Activated gamma-delta T cell treated with Interleukin-2 at 50 U/mL for 16 hours (primary cell): ENCODE measurements around the gene ALG2.
A peak's percentile ranks its signal among the peaks of the same experiment; 100 is the strongest.
"Not testable (repeated sequence)": the region's sequence is repeated elsewhere in the genome, so short reads cannot be mapped to it uniquely, and the experiment has no call there.

Experiments used
- DNase-seq: peaks from one replicate; pipeline ENCODE4 v3.0.0-alpha.2; 2020

ALG2 gene

DNA sequence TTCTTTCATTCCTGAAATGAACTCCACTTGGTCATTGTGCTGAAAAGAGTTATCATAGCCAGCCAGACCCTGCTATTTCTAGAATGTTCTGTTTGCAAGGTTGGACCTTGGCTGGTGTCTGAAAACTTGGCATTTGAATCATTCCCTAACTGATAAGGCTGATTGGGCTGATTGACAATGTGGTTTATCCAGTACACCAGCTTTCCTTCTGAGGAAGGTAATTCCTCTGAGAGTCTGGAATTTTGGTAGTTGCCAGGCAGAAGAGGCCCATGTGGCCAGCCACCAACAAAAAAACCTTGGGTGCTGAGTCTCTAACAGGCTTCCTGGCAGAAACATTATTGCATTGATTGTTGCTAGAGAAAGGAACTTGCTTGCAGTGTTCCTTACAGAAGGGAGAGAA, 15.6 kb upstream of the ALG2 start:
- no peak for DNase-seq

DNA sequence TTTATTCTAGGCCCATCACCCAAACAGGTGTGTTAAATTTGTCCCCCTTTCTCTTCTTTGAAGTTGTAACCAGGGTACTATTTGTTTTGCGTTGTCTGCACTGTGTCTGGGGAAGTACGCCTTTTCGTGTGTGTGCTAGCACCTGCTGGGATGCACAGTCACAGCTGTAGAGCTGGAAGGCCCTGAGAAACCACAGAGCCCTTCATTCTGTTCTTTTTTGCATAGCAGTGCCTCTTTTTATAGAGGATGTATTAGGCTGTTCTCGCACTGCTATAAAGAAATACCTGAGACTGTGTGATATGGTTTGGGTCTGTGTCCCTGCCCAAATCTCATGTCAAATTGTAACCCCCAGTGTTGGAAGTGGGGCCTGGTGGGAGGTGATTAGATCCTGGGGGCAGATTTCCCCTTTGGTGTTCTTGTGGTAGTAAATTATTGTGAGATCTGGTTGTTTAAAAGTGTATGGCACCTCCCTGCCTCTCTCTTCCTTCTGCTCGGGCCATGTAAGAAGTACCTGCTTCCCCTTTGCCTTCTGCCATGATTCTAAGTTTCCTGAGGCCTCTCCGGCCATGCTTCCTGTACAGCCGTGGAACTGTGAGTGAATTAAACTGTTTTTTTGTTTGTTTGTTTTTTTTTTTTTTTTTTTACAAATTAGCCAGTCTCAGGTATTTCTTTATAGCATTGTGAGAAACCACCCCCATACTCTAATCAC, 14.3 kb upstream of the ALG2 start:
- DNase-seq: no peak

DNA sequence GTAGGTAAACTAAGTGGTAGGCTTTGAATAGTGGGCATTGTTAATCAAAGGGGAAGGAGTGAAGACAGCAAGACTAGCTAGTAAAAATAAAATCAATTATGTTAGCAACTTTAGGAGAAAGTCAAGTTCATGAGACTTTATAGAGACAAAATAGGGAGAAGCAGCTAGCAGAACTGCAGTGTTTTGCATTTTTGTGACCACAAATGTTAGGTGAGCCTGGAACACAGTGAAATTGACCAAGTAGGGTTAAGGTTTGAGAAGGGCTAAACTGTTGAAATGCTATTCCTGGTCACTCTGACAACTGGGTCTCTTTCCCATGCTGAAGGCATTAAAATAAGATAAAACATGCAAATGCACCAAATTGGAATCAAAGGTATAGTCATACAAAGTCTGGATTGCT, 13.3 kb upstream of the ALG2 start:
- no peak for DNase-seq

DNA sequence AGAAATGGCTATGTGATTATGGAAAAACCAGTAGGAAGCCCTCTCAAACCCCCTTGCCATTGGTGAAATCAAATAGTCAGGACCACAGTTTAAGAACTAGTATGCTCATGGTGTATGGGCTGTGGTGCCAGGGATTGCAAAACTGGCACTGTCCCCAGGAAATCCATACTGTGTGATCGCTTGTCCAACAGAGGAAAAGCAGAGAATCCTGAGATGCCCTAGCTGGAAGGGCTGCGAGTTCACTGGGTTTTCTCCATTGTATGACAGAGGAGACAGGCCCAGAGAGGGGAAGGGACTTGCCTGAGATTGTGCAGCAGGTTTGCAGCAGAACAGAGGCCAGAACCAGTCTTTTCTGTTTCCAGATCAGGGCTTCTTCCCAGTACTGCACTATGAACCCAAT, 12.9 kb upstream of the ALG2 start:
- DNase-seq: no peak

DNA sequence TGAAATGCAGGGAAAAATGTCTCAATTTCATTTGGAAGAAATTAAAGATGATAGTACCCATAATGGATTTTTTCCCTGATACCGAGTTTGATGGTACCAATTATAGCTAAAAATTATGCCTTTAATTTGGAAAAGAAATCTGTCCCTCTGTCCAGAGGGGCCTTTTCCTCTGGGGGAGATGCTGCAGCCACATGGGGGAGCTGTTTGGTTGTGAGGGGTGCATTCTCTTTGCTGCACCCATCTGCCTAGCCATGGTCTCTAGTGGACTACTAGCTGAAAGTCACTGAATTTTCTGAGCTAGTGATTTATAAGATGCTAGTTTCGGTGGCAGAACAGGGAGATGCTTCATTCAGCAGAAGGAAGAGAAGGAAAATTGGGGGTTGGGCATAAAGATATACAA, 10.0 kb upstream of the ALG2 start:
- peak; percentile 25 for DNase-seq

DNA sequence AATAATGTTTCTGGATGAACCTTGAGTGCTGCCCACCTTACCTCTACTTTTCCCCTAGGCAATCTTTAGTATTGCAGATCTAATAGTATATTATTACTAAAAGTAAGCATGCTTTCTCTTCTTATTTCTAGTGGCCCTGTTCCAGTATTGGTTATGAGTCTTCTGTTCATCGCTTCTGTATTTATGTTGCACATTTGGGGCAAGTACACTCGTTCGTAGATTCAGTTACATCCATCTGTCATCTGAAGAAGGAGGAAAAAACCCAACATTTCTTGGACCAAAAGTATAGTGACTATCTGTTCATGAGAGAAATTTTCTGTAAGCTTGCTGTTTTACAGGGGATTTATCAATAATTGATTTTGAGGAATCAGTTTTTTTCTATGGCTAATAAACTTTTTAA, 8.5 kb upstream of the ALG2 start:
- DNase-seq: no peak

DNA sequence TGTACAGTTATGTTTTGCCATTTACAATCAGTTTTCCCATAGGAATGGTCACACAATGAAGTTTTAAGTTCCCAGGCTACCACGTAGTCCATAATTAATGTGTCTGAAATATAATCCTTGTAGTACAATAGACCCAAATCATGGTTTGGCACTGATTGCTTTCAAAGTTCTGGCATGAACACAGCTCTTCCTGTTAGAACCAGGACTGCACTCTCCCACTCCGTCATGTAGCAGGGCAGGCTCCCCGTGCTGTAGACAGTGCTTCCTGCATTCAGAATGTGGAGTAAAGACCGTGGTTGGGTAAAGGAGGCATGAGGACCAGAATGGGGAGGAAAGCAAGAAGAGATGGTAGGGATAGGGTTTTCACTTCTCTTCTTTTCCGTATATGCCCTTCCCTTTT, 4.3 kb upstream of the ALG2 start:
- no peak for DNase-seq

DNA sequence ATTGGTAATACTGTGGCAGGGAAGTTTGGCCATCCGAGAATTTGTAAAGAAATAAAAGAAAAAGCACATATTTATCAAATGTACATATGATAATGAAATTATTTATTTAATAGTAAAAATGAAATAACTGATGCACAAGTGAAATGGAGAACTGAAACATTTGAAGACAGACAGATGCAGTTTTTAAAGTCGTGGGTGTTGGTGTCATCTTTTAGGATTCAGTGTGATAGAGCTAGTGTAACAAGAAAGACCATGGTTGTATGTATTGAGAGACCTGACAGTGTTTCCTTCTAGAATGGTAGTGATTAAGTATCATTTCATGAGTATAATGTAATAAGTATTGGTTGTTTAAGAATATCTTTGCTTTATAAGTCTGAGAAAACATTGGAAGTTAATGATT, 2.7 kb upstream of the ALG2 start:
- DNase-seq: no peak

DNA sequence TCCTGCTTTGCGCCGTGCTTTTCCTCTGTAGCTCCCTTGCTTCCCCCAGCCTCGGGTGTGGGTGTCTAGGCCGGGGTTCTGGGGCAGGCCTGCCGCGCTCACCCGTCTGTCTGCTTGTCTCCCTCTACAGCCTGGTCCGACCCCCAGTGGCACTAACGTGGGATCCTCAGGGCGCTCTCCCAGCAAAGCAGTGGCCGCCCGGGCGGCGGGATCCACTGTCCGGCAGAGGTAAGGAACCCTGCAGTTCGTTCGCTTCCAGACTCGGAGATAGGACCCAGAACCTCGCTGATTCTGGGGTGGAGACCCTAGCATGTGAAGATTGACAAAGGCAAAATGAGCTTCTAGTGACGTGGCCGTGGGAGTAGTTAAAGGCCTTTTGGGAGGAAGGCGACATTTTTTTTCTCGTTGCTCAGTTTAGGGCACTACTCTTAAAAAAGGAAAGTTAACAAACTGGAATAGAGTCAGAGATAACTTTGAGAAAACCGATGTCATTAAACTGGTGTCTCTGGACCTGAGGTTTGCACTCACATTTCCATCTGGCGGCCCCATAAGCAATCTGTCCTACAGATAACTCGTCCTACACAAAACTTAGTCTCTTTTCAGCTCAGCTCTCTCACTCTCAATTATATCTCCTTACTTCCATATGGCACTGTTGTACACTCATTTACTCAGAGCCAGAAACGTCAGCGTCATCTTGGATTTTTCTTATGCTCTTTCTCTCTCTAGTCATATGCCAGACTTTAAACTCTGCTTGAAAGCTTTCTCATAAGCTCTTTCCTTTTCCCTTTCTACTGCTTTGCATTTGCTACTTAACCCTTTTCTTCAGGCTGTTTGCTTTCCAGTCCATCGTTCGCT, 901 bp upstream of the ALG2 start:
- DNase-seq: no peak

DNA sequence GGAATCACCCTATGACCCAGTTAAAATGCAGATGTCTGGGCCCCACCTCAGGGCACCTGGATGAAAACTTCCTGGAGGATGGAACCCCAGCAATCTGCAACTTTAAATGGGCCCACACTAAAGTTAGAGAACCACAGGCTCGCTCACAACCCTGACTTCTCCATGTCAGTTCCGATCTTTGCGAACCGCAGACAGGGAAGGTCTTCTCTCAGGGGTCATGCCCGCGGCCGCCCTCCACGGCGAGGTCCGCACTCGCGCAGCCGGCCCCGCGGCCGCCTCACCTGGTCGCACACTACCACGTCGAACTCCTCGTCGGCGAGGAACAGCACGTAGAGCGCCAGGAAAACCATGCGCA, 499 bp downstream of the ALG2 start:
- no peak for DNase-seq

DNA sequence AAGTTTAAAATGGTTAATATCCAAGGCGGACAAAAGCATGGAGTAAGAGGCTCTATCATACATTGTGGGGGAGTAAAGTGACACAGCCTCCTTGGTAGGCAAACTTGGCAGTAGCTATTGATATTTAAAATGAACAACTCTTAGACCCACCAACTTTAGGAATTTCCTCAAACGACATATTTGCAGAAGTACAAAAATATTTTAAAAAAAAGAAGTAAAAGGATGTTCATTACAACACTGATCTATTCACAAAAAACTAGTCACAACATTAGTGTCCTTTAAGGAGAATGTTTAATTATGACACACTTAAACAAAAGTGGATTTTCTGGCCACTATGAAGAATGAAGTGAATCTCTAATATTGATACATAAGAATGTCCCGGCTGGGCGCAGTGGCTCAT, 1.7 kb downstream of the ALG2 start:
- DNase-seq: no peak

DNA sequence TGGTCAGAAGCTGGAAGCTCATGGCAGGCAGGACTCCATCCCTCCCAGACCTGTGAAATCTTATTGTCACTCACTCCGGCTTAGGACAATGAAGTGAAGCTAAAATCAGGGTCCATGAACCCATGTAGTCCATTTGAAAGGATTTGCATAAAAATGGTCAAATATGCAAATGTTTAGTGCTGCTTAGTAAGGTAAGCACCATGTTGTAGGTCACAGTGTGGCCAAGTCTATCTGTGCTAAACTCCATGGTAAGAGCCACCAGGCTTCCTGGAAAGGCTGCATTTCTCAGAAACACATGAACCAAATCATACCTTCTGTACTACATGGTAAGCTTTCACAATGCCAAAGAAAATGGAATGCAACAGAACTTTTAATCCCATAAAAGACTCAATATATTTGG, 5.7 kb downstream of the ALG2 start:
- no peak for DNase-seq

DNA sequence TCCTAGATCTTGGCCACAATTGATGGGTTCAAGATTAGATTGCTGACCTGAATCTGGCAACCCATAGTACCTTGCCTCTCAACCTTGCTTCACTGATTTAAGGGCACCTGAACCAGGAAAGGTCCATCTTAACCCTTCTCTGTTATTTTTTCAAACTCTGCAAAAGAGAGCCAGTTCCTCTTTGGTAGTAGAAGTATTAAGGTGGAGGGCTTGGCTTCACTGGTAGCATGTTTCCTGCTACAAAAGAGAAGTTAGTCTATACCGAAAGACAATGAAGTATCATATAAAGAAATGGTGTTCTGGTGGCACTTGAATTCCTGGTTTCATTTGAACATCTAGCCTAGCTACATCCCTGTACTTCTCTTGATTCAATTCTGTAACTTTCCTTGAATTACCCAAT, 8.5 kb downstream of the ALG2 start:
- no peak for DNase-seq

DNA sequence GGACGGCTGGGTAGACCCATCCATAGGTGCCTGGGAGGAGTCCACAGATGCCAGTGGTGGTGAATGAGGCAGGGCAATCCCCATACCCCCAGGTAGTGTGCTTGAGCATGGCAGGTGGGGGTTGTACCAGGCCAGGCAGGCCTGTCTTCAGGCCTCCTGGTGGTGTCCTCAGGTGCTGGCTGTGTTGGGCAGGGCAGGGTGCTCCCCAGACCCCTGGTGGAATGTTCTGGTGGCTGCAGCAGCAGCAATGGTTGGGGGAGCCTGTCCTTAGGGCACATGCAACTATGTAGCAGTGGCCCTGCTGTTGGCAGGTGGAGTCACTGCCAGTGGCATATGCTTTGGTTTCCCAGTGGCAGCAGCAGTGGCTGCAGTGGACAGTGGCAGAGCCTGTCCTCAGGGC, 10.0 kb downstream of the ALG2 start:
- DNase-seq: no peak

DNA sequence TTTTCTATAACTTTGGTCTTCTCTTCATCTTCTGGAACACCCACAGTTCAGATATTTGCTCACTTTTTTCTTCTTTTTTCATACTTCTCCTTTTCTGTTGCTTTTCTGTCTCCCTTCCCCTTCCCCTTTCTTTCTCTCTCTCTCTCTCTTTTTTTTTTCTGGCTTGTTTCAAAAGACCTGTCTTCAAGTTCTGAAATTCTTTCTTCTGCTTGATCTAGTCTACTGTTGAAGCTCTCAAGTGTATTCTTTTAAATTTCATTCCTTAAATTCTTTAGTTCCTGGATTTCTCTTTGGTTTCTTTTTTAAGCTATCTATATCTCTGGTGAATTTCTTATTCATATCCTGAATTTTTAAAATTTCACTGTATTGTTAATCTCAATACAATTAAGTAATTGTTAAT, 11.2 kb downstream of the ALG2 start:
- no peak for DNase-seq

DNA sequence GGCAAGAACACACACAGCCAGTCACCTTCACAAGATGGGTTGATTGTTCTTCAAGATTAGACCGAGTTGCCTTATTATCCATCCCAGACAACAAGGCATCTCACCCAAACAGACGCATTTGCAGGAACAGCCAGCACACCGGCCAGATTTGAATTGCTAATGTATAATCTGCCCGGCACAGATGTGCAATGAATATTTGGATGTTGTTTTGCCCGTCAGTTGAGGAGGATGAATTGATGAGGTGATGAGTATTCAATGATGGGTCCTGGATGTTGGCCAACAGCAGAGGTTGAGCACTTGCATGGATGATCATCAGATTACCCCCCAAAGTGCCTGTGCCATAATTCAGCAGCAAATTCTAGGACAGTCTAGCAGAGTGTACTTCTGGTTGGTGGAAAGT, 20.1 kb downstream of the ALG2 start:
- no peak for DNase-seq

DNA sequence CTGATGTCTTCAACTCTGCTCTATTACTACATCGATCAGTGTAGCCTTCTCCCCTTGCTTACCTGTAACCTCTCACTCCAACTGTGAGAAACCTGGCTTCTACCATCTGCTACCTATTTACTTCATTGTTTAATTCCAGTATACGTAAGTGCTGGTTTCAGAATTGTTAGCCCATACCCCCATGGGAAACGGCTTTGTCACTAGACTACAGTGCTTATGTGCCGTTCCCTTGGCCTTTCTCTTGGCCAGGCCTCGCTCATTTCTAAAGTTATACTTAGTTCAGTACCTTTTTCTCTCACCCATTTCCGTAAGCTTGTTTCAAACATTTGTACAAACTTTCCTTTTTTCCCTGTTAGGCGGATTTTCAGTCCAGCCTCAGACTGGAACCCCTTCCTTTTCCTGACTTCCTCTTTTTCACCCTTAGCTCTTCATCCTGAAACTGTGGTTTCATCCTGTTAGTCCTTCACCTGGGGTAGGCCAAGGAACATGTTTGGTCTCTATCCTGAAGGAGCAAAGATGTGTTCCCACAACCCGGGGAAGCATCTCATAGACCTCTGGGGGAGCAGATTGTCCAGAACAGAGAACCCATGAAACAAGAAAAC, 21.7 kb downstream of the ALG2 start:
- DNase-seq: no peak

DNA sequence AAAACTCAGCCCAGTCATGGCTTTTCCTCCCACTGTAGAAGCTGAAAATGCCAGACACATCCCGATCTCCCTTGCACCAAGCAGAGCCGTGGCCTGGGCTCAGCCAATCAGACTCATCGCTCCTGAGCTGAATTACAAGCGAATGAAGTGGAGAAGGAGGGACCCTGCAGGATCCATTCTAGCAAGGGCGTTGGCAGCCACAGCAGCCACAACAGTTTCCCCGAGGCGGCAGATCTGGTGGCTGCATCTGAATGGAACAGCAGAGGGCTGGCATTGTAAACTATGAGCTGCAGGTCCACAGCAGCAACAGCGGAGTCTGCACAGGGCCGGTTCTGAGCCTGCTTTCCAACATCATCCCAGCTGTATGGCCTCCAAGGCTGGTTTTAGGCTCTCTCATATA, 23.8 kb downstream of the ALG2 start:
- DNase-seq: no peak

DNA sequence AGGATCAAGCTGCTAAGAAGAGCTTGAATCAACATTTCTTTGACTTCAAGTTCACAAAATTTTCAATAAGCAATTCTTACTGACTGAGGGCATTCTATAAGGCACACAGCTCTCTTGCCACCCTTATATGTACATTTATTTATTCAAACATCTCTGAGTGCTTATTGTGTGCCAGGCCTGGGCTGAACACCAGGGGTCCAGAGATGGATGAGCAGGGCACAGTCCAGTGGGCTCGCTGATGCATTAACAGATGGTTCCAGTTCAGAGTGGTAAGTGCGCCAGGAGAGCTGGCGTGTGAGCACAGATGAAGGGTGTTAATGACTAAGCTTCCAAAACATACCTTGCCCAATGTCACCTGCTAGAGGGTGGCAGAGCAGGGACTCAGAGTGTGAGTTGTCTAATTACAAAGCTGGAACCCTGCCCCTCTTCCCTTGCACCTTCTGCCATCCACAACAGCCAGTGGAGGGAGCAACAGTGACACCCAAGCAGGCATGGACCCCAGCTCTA, 24.6 kb downstream of the ALG2 start:
- no peak for DNase-seq

DNA sequence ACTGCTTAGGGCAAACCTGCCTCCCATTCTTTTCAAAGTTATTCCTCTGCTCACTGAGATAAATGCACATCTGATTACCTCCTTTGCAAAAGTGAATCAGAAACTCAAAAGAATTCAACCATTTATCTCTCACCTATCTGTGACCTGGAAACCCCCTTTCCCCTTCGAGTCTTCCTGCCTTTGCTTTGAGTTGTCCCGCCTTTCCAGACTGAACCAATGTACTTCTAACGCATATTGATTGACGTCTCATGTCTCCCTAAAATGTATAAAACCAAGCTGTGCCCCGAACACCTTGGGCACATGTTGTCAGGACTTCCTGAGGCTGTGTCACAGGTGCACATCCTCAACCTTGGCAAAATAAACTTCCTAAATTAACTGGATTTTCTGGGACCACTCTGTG, 25.3 kb downstream of the ALG2 start:
- DNase-seq: not testable (repeated sequence)

DNA sequence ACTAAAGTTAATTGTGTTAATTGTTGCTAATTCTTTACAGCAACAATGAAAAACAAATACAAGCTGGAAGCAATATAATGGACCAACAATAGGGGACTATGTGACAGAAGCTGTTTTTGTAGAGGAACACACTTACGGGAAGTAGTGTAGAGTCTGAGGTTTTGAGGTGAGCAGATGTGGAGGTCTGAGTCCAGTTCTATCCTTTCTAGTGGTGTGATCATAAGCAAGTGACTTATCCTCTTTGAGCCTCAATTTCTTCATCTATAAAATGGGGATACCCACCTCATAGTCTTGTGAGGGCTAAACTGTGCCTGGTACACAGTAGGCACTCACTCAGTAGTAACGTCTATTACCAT, 28.3 kb downstream of the ALG2 start:
- no peak for DNase-seq

DNA sequence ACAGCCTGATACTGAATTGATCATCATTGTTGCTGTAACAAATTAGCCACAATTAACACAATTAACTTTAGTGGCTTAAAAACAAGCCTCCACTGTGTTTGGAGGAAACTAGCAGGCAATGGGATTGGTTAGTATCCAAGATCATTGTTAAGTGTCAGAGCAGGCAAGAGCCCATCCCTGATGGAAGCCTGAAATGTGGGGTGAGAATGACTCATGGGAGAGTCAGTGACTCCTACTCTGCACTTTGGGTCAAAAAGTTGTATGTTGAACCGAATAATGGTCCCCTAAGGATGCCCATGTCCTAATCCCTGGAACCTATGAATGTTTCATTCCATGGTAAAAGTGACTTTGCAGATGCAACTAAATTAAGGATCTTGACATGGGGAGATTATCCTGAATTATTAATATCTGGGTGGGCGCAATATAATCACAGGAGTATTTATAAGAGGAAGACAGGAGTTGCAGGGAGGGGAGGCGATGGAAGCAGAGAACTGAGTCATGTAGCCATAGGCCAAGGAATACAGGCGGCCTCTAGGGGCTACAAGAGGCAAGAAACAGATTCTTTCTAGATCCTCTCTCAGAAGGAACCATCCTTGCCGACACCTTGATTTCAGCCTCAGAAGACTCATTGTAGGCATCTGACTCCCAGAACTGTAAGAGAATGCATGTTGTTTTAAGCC, 28.8 kb downstream of the ALG2 start:
- no peak for DNase-seq

DNA sequence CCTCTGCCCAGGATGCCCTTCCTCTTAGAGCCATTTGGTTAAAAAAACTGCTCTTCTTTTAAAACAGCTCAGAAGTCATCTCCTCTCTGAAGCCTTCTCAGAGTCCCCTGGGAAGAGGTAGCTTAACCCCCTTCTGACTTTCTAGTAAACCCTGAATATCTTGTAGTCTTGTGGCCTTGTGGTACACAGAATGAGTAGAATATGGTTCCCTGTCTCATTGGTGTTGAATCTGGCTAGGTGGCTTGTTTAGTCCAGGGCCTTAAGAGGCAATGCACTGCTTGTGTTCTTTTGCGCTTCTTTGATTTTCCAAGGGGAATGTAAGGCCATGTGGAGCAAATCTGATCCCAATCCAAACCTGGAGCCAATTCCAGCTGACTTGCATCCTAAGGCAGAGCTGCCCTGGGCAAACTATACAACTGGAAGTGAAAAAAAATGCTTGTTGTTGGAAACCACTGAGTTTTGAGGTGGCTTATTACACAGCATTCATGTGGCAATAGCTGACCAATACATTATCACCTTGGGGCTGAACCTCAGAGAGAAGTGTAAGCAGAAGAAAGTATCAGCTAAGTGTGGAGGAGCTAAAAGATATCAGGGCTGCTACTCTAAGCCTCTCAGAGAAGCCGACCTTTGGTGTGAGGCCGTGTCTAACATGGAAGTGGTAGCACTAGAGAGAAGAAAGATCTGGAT, 31.0 kb downstream of the ALG2 start:
- no peak for DNase-seq
